Activated CD8-positive, alpha-beta memory T cell treated with anti-CD3 and anti-CD28 coated beads, Interleukin-2, amount 50 U/mL, for 48 hours (primary cell): ENCODE data around the gene ANO2.
A peak's percentile ranks its signal among the peaks of the same experiment; 100 is the strongest.

Experiments used
- DNase-seq: peaks from one replicate; pipeline ENCODE4 v3.0.0-alpha.2; 2020

The ANO2 gene

DNA sequence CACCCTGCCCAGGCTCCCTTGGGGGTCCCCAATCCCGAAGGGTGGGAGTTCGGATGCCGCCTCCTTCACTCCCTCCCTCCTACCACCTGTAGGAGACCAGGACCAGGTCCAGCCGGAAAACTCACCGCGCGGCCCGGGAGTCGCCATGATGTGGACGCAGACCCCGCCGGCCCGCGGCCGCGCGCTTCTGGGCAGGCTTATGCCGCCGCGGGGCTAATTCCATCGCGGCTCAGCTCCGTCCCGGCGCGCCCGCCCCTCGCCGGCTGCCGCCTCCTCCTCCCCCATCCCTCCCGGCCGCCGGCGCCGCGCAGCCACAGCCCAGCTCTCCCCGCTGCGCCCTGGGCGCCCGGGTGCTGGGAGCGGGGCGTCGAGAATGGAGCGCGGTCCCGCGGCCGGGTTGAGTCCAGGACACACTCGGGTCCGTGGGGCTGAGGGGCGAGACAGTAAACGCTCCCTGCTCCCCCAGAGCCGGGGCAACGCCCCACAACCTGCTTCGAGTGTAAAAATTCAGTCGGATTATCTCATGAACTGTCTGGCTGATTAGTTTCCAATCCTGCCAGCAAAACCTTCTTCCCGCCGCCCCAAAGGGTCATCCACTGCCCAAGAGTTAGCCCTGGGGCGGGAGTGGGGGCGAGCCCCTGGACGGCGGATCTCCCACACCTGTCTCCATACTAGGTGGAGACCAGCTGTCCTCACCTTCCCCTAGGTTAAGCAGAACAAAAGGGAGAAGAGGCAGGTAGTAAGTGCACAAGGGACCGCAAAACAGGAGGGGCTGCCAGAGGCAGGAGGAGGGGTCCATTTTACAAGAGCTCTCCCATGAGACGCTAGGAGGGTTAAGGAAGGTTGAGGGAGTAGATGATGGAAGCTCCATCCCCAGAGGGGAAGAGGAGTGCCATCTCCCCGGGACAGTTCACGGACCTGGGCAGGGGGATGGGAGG is at the start of gene ANO2:
Gene ANO2, minus strand, starts transcription at position 189 of the 938 bp plus-strand sequence. Its CDS starts 42 bp downstream, at position 147.
- no peak for DNase-seq

DNA sequence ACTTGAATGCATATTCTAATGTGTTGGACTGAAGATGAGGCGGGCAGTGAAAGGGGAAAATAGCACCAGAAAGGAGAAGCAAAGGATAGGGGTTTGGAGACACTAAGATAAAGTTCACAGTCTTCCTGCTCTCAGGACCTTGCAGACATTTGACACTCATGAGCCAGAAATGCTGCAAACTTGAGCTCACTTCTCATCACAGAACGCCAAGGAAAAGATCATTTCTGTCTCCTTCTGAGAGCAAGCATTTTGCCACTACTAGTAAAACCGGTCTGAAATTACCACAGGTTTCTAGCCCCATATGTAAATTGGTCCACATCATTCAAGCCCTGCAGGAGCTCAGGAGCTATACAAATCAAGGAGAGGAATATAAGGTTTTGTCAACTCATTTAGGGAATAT is 44.6 kb upstream of the ANO2 start:
- DNase-seq = no peak

DNA sequence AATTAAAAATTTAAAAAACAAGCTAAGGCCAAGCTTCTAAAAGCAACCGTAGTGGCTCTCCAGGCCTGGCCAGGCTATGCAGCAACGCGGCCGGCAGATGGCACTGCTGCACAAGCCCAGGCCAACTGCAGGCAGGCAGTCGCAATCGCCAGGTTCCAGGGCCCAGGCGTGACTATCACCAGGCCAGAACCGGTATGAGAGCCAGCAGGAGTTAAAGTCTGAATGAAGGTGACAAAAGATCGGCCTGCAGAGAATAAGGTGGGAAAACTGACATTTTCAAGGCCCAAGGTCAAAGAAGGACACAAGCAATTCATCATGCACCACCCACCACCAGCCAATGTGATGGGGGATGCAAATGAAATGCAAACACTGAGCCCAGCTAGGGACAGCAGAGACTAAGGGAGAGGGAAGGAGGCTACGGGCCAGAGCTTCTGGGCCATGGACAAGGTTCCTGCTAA is 43.6 kb upstream of the ANO2 start:
- DNase-seq = peak; percentile 86

DNA sequence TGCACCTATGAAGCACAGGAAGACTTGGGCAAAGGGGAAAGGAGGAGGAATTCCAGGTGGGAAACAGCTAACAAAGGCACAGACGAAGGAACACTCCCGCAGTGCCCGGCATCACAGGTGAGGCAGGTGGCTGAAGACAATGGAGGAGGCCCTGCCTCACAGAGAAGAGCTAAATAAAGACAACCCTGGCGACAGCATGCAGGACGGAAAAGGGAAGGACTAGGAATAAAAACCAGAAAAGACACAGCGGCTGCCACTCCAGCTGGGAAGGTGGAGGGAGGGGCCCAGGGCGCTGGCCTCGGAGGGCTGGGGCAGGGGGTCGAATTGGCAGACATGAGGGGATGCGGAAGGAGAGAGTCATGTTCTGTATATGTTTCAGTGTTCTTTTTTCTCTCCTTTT is 43.0 kb upstream of the ANO2 start:
- no peak for DNase-seq

DNA sequence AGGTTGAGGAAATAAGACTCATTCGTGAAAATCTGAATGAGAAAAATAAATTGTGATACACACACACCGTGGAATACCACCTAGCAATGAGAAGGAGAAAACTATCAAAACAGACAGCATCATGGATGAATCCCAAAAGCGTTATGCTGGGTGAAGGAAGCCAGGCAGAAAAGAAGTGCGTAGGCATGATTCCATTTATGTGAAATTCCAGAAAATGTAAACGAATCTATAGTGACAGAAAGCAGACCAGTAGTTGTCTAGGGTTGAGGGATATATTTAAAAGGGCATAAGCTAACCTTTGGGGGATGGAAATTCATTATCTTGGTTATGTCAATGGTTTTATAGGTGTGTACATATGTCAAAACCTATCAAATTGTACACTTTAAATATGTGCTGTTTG is 42.5 kb upstream of the ANO2 start:
- no peak for DNase-seq

DNA sequence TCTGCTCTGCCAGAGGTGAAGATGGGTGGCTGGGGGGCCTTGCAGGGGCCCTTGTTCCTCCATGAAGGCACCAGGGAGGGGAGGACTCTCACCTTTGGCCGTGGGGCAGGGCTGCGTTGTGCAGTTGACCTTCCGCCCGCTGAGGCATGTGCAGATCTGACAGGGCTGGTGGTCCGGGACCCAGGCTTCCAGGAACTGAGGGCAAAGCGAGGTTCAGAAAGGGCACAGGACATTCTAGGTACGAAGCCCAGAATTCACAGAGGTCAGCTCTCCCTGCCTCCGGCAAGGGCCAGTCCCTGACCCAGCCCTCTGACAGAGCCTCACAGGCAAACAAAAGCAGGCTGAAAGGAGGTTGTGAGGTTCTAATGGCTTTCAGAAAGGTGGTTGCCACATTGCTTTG is 40.4 kb upstream of the ANO2 start:
- DNase-seq = no peak

DNA sequence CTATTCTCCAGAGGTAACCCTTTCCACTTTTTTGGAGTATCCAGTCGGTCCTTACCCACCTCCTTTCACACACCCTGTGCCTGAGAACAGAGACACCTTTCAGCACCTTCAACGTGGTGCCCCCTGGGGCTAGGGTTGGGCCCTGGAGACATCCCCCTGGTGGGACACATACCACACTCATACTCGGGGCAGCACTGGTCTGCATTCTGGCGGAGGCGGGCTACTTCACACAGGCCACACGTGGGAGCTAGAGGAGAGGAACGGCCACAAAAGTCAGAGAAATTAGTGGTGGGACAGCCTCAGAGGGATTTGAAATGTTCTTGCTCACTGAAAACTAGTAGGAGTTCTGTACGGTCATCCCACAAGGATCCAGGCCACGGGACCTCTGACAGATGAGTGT is 39.8 kb upstream of the ANO2 start:
- DNase-seq = no peak

DNA sequence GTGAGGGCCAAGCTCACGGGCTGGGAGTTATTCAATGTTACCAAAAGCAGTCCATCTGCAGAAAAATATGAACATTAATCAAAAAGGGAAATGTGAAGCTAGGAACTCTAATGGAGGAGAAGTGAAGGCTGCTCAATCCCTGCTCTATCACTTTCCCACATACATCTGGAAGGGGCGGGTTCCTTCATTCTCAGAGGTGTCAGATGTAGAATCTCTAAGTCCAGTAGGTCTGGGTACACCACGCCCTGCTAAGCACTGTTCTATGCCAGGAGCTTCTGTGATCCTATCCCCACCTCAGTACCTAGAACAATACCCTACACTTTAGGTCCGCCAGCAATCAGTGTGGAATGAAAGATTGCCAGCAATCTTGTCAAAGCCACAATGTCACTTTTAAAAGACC is 37.0 kb upstream of the ANO2 start:
- no peak for DNase-seq

DNA sequence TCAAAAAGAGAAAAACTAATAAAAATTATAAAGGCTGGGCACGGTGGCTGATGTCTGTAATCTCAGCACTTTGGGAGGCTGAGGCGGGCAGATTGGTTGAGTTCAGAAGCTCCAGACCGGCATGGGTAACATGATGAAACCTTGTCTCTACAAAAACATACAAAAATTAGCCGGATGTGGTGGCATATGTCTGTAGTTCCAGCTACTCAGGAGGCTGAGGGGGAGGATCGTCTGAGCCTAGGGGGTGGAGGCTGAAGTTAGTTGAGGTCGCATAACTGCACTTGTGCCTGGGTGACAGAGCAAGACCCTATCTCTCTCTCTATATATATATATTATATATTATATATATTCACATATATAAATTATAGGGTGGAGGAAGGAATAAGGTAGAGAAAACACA is 32.5 kb upstream of the ANO2 start:
- DNase-seq = no peak

DNA sequence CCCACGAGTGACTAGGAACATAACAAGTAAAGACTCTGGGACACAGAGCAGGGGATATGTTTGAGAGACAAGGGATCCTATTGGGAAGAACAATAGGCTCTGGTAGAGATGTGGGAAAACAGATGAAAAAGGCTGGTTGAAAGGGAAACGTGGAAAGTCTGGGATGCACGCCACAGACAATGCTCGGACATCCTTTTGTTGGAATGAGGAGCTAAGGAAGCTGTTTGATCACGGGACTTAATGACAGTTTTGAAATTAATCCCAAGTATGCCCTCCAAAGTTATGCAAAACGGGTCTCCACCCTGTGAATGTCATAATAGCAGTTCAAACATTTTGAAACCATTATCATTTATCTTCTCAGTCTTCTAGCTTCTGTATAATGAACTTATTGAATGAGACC is 31.7 kb upstream of the ANO2 start:
- DNase-seq = no peak

DNA sequence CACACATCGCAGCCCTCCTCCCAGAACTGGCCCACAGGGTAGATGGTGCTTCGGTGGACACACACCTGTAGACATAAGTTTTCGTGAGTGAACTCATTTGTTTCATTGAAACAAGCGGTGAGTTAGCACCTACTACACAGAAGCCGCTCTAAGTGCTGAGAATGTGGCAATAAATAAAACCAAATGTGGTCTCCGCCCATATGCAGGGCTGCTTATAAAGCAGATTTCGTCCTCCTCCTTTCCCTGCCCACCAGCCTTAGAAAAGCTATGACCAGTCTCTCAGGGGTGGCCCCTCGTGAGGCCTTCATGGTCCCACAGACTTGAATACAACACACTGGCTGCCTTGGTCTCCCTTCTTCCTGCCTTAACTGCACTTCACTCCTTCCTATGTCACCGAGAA is 31.1 kb upstream of the ANO2 start:
- no peak for DNase-seq

DNA sequence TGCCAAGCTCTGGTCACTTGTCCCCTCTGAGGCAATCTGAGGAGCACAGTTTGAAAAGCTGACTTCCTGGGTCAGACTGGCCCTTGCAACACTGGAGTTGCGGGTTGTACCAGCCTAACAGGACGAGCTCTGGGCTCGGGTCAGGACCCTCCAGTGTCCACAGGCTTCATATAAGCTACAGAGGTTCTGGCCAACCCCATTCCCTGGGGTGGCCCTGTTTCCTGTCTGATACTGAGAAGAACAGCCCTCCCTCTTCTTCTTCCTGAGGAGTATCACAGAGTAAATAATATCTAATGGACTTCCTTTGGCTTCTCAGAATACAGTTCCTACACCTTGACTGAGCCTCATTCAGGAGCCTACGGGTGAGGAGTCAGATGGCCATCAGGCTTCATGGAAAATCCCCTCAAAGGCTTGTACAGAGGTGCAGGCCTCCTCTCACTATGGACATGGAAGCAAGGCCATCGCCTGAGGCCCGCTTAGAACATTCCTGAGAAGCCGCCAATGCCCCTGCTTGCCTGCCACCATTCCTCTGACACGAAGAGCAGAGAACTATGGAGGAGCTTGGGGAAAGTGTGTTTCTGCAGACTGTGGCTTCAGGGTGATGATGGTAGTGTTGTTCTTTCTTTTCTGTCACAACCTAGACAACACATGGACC is 28.5 kb upstream of the ANO2 start:
- DNase-seq = no peak

DNA sequence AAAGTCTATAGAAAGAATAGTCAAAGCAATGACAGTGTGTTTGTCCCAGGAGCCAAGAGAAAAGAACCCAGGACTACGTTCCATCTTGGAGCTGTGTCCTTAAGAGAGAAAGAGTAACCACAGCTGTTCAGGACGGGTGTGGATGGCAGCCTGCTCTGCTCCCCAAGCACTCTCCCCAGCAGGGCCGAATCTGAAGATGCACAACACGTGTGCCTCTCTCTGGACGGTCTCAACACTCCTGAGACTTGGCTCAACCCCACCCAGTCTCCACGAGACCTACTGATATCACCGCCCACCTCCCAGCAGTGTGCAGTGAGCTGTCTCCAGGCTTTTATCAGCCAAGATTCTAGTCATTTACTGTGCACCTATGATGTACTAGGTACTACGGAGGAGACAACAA is 27.3 kb upstream of the ANO2 start:
- DNase-seq = no peak

DNA sequence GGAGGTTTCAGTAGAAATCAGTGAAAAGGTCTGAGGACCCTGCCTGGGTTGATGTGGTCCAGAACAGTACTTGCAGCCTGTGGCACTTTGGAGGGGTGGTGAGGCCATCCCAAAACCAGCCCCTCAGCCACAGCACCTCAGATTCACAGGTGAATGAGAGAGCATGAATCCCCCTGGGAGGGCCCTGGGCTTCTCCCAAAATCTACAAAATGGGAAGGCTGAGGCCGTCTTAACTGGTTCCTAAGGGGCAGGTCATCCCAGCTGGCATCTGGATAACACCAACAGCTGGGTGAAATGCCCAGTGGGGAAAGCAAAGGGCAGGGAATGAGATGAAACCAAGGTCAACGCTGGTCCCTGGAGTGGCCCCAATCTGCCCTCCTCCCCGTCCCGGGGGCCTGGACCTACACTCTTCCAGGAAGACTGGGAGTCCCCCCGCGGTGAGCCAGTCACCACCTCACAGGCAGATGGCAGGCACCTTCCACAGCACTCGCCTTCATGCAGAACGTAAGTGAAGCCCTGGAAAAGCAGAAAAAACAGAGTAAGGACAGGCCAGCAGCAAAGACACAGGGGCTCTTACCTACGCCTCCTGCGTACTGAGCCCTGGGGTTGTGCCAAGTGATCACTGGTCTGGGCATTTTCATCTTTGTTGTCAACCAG is 26.3 kb upstream of the ANO2 start:
- DNase-seq = no peak

DNA sequence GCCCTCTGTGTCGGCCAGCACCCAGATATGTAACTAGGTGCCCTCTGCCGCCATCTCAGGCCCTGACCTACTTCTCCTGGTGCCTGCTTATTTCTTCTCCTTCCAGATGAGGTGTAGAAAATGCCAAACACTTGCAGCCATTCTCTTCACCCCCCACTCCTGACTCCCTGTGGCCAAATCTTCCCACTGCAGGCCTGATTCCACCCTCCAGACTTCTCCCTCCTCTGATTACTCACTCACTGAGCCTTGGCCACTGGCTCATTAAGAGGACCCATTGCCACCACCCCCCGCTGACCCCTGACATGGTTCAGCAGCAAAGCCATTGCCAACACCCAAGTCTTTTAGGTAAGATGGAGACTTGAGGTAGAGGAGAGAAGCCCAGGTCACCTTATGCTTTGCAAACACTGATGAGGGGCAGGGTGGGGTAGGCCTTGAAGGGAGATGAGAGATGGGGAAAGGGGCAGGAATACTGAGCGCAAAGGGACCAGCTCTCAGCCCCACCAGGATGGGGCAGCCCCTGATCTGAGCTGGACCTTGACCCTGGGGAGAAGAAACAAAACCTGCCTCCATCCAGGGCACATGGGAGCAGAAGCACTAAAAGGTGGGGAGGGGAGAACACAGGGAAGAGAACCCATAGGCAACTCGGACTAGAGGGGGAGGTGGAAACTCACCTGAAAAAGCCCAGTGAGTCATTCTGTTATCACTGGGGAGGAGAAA is 25.1 kb upstream of the ANO2 start:
- no peak for DNase-seq

DNA sequence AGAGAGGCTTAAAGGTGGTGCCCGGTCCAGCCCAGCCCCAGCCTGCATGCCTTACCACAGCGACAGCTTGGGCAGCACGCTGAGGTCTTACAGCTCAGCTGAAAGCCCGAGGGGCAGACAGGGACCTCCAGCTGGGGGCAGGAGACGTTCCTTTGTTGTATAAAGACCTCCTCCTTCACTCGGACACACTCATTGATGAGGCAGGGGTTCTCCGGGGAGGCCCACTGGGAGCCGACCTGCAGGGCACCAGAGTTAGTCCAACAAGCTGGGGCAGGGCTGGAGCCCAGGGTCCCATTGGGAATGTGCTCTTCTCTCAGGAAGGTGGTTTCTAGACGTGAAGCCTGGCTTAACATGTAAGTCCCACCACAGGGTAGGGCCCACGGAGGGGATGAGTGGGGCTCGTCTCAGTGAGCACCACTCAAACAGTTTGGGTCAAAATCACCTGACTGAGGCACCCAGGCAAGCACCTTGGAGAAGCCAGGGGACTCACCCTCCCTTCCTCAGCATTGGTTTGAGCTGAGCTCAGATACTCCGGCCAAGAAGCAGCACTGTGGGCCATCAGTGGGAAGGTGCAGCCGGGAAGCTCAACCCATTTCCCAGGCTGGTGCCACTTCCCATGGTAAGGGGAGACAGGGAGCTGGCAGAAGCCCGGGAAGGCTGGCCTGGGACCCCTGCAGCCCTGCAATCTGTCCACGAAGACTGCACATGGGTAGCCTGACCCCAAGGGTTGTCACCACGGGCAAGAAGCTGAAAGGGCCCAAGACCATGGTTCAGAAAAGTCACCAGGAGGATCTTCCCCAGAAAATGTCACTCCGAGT is 24.3 kb upstream of the ANO2 start:
- no peak for DNase-seq

DNA sequence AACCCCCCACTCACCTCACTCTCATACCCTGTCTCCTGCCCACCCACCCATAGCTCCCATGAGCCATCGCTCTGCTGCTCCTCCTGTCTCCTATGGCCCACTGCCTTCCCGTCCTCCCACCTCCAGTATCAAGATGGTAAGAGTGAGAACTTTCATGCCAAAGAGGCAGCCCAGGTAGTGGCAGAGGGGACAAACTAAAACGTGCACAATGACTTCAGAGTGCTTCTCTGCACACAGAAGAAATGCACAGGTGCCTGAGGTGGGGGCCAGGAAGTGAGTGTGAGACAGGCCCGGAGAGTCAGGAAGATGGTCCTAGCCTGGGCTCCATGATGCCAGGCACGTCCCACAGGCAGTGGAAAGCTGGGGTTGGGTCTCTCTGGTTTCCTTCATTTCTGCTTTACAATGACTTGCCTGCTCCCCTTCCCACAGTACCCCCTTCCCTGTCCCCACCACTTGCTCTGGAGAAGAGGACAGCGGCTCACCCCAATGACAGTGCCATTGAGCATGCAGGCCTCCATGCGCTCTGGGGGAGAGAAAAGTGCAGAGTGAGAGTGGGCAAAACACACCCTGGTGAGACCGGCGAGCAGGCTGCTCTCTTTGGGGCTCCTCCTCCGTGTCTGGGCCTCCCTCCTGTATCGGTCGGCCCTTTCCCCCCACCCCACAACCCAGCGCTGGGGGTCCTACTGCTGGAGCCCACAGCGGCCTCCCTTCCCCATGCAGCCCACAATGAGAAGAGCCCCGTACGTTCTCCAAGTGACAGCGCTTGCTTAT is 22.8 kb upstream of the ANO2 start:
- no peak for DNase-seq

DNA sequence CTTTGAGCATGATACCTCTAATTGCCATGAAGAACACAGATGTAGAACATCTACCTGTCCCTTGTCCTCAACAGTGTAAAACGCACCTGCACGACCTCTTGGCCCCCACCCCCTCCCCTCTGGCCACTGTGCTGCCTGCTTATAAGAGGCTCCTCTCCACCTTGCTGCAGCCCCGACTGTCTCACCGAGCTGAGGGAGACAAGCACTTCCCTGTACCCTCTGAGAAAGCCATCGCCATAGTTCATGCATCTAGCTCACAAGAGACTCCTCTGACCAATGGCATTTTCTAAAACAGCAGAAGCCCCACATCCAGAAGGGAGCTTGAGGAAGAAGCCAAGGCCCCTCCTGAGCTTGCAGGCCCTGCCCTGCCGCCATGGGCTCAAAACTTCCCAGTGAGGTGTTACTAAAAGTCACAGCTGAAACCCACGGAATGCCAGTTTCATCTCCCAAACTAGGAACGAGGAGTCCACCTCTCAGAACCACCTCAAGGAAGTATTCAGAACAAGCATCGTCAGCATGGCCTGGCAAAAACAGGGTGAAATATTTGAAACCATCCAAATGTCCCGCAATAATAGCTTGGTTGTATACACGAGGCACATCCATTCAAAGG is 21.5 kb upstream of the ANO2 start:
- DNase-seq = no peak

DNA sequence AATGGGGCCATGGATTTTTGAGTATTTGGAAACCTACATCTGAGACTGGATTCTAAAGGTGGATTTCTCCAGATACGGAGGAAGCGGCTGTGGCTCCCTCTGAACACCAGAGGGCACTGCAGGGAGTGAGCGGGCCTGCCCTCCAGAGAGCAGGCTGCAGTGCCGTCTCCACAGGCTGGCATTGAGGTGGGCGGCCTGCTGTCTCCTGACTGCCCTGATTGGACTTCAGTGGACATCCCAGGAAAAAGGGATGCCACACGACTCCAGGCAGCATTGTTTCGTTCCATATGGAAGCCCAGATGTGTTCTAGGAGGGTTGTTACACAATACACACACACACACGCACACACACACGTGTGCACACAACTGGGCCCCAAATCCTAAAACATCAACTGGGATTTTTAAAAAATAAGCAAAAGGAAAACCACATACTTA is 20.9 kb upstream of the ANO2 start:
- DNase-seq = peak; percentile 65

DNA sequence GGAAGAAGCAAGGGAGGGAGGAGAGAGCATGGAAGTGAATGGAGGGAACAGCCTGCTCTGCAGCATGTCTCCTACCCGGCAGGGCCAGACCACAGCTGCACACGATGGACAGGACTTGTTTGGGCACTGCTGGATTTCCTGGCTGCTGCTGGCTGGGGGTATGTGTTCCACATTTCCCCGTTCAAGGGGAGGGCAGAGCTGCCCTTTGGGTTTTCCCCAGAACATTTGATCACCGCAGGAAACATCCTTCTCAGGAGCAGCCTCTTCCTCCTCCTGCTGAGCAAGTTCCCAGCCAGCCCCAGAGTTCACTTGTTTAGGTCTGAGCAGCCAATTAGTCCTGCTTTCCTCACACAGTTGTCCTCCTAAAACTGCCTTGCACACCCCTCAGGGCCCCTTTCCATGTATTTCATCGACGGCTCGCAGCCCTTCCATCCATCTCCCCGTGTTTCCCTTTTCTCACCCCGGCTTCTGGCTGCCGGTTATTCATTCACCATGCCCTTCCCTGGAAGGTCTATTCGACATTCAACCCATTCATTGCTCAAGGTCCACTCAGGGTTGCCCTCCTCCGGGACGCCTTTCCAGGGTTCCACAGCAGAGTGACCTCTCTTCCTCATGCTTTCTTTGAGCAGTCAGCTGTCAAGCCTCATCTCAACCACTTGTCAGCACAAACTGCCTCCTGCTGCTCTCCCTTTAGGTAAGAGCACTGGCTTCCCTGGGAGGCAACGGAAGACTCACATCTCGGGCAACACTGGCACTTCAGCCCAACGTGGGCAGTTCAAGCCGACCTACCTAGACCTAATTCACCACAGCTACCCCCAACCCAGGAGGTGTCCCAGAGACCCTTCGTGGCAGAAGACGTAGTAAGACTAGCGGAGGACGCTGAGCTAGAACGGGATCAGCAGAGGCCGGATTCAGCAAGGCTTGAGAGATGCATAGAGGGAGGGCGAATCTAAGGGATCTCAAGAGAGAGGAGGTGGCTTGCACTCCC is 20.1 kb upstream of the ANO2 start:
- no peak for DNase-seq
